K562 (cell line): ENCODE measurements around the gene VAC14.

ENCODE experiments used
- CREB1 ChIP-seq, 2 experiments: sonication (generic) in 1 of 2; formaldehyde crosslinking in 1 of 2; IDR thresholded peaks; 2 replicates each; pipeline versions ENCODE4 v1.6.1 to v1.8.0; 2012 to 2022; ENCODE audit warnings: inconsistent platforms in 1 of 2, mild to moderate bottlenecking in 1 of 2, missing genetic modification reagents in 1 of 2, moderate library complexity in 1 of 2
- GABPB1 ChIP-seq: sonication (generic); formaldehyde crosslinking; IDR thresholded peaks from 2 replicates; pipeline ENCODE4 v1.8.0; 2022; ENCODE audit warnings: mild to moderate bottlenecking, missing genetic modification reagents
- KAT2B ChIP-seq: IDR thresholded peaks from one replicate; pipeline ENCODE4 v1.6.1; 2012; ENCODE audit warnings: low read depth, mild to moderate bottlenecking, control low read depth, inconsistent platforms, low read length, moderate library complexity
- MAX ChIP-seq: sonication (generic); formaldehyde crosslinking; IDR thresholded peaks from 2 replicates; pipeline ENCODE4 v1.9.0; 2022; ENCODE audit warnings: mild to moderate bottlenecking, missing genetic modification reagents
- RBBP5 ChIP-seq: fragments of 200-600 bp; sonication (generic); IDR thresholded peaks from 2 replicates; pipeline ENCODE4 v1.6.1; 2012; ENCODE audit warnings: borderline replicate concordance, mild to moderate bottlenecking, low read length, control low read depth, inconsistent platforms; ENCODE audit not compliant: insufficient read depth, poor library complexity, severe bottlenecking
- RBM22 ChIP-seq: fragments of 200-400 bp; formaldehyde crosslinking; IDR thresholded peaks from 2 replicates; pipeline ENCODE4 v1.6.1; 2018; ENCODE audit warnings: low read length, low read depth; ENCODE audit not compliant: poor library complexity, severe bottlenecking
- REST ChIP-seq, 2 experiments: fragments of 450-650 bp; formaldehyde crosslinking in 1 of 2; IDR thresholded peaks; 2 replicates each; pipeline versions ENCODE4 v1.4.0 to v1.6.1; 2014 to 2020; ENCODE audit warnings: mild to moderate bottlenecking in 2 of 2, borderline replicate concordance in 1 of 2, low read depth in 1 of 2
- SOX6 ChIP-seq: fragments of 450-650 bp; IDR thresholded peaks from 2 replicates; pipeline ENCODE4 v1.6.1; 2014; ENCODE audit warnings: mild to moderate bottlenecking
- TCF7 ChIP-seq: sonication (generic); IDR thresholded peaks from 2 replicates; pipeline ENCODE4 v1.6.1; 2016; ENCODE audit warnings: antibody characterized with exemption, borderline replicate concordance
- WHSC1 ChIP-seq: IDR thresholded peaks from one replicate; pipeline ENCODE4 v1.6.1; 2012; ENCODE audit warnings: low read length, control low read depth, inconsistent platforms
- ZFP30 ChIP-seq: fragments of 250-450 bp; sonication (Bioruptor Pico); IDR thresholded peaks from 2 replicates; pipeline ENCODE4 v1.8.0; 2022; ENCODE audit warnings: moderate library complexity, mild to moderate bottlenecking, inconsistent platforms, borderline replicate concordance
- TF ChIP-seq, protein P1 (sequence below): sonication (generic); formaldehyde crosslinking; IDR thresholded peaks from 2 replicates; pipeline ENCODE4 v1.5.0; 2020; ENCODE audit warnings: missing genetic modification reagents
- TF ChIP-seq, protein P2 (sequence below): fragments of 450-650 bp; IDR thresholded peaks from 2 replicates; pipeline ENCODE4 v1.6.1; 2018; ENCODE audit not compliant: partially characterized antibody

DNA sequence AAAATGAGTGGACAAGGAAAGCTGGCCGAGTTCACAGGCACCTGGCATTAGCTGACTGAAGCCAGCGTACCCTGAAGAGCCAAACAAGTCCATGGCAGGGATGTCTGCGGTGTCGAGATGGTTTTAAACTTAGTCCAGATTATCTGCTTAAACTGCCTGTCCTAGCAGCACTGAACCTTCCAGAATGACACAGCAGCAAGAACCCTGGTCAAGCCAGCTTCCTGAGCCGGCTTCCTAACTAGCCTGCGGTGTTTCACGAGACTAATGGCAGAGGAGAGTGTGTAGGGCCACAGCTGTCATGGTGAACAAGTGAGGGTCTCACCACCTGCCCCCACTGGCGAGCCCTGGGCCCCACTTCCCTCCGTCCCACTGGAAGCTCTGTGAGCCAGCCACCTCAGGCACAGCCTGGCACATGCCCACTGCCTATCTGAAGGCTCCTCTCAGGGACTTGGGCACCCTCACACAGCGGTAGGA lies 86.3 kb downstream of the VAC14 start:
- TF ChIP-seq MAX (no peak), ZFP30 (no peak), REST (IDR thresholded peaks at IDR 0.05; ENCODE audit: borderline replicate concordance) (no peak), REST (CRISPR knock-in tag; IDR thresholded peaks at IDR 0.05; ENCODE audit: low read depth) (no peak), RBM22 (no peak), WHSC1 (no peak), SOX6 (no peak), GABPB1 (no peak), KAT2B (no peak), RBBP5 (no peak), CREB1 (IDR thresholded peaks at IDR 0.05) (no peak), CREB1 (CRISPR knock-in tag; IDR thresholded peaks at IDR 0.05) (no peak), TCF7 (no peak)
- TF ChIP-seq, protein P1, sequence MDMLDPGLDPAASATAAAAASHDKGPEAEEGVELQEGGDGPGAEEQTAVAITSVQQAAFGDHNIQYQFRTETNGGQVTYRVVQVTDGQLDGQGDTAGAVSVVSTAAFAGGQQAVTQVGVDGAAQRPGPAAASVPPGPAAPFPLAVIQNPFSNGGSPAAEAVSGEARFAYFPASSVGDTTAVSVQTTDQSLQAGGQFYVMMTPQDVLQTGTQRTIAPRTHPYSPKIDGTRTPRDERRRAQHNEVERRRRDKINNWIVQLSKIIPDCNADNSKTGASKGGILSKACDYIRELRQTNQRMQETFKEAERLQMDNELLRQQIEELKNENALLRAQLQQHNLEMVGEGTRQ (CRISPR knock-in tag), result no peak
- TF ChIP-seq, protein P2, sequence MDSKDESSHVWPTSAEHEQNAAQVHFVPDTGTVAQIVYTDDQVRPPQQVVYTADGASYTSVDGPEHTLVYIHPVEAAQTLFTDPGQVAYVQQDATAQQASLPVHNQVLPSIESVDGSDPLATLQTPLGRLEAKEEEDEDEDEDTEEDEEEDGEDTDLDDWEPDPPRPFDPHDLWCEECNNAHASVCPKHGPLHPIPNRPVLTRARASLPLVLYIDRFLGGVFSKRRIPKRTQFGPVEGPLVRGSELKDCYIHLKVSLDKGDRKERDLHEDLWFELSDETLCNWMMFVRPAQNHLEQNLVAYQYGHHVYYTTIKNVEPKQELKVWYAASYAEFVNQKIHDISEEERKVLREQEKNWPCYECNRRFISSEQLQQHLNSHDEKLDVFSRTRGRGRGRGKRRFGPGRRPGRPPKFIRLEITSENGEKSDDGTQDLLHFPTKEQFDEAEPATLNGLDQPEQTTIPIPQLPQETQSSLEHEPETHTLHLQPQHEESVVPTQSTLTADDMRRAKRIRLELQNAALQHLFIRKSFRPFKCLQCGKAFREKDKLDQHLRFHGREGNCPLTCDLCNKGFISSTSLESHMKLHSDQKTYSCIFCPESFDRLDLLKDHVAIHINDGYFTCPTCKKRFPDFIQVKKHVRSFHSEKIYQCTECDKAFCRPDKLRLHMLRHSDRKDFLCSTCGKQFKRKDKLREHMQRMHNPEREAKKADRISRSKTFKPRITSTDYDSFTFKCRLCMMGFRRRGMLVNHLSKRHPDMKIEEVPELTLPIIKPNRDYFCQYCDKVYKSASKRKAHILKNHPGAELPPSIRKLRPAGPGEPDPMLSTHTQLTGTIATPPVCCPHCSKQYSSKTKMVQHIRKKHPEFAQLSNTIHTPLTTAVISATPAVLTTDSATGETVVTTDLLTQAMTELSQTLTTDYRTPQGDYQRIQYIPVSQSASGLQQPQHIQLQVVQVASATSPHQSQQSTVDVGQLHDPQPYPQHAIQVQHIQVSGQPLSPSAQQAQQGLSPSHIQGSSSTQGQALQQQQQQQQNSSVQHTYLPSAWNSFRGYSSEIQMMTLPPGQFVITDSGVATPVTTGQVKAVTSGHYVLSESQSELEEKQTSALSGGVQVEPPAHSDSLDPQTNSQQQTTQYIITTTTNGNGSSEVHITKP, result no peak
